Activated CD4-positive, alpha-beta T cell treated with anti-CD3 and anti-CD28 coated beads, Interleukin-10, Interleukin-2, amounts not matched to agents 100 ng/mL and 50 ng/mL, durations not matched to agents 16 hours and 8 hours (primary cell): ENCODE measurements around the gene P3H3.
A peak's percentile ranks its signal among the peaks of the same experiment; 100 is the strongest.

Experiments
- DNase-seq: peaks from one replicate; pipeline ENCODE4 v3.0.0-alpha.2; 2020

Gene P3H3

DNA sequence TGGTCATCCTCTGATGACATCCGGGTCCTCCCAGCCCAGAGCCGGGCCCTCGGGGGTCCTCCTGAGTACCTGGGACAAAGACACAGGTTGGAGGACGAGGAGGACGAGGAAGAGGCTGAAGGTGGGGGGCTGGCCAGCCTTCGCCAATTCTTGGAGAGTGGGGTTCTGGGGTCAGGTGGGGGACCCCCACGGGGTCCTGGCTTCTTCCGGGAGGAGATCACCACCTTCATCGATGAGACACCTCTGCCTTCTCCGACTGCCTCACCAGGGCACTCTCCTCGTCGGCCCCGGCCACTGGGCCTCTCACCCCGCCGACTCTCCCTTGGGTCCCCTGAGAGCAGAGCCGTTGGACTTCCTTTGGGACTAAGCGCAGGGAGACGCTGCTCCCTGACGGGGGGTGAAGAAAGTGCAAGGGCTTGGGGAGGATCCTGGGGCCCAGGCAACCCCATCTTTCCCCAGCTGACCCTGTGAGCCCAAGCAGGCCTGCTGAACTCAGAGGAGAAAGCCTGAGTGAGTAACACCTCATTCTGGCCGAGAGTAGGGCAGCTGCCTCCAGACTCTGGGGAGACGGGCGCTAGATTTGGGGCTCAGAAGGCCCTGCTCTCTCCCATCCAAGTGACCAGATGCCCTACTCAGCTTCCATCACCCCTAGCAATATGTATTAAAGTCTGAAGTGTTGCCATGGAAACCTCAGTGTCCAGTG, 1.3 kb upstream of the P3H3 start:
- no peak for DNase-seq

GRCh38 chr12:6827437-6827911, 733 bp upstream of the P3H3 start:
- peak; percentile 52 for DNase-seq

DNA sequence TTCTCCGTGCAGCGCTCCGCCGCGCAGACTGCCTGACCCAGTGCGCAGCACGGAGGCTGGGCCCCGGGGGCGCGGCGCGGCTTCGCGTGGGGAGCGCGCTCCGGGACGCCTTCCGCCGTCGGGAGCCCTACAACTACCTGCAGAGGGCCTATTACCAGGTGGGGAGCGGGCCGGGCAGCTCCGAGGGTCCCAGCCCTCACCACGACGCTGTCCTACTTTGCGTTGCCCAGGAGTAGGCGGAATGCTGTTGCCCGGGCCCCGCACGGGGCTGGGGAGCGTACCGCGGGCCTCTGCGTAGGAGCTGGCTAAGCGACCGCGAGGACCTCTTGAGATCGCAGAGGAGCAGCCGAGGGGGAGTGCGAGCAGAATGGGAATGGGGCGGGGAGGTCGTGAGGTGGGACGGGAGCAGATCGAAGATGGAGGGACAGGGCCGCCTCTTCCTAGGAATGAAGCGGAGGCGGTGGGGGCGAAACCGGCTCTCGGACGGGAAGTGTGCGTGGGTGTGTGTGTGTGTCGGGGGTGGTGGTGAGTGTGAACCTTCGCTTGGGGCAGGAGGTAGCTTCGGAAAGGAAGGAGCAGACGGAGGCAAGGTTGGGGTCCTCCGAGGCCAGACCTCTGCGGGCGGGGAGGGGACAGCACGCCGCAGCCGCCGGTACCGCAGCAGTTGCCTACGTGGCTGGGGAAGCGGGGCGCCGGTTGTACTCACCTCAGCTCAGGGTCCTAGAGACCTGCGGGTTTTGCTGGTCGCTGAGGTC, 751 bp downstream of the P3H3 start:
- DNase-seq, result no peak

GRCh38 chr12:6829536-6830220, 1.5 kb downstream of the P3H3 start:
- no peak for DNase-seq

GRCh38 chr12:6830286-6830890, 2.2 kb downstream of the P3H3 start:
- DNase-seq, result no peak

DNA sequence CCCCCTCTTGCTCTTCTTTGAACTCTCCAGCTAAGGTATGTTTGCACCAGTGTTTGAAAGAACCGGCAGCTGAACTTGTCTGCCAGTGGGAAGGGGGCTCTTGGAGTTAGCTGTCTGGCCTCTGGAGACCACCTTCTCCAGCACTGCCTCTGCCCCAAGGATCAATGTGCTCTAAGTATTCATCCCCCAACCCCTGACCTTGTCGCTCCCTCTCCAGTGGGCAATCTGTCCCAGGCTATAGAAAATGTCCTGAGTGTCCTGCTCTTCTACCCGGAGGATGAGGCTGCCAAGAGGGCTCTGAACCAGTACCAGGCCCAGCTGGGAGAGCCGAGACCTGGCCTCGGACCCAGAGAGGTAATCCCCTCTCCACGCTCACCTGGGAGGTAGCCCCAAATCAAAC, 2.8 kb downstream of the P3H3 start:
- no peak for DNase-seq

DNA sequence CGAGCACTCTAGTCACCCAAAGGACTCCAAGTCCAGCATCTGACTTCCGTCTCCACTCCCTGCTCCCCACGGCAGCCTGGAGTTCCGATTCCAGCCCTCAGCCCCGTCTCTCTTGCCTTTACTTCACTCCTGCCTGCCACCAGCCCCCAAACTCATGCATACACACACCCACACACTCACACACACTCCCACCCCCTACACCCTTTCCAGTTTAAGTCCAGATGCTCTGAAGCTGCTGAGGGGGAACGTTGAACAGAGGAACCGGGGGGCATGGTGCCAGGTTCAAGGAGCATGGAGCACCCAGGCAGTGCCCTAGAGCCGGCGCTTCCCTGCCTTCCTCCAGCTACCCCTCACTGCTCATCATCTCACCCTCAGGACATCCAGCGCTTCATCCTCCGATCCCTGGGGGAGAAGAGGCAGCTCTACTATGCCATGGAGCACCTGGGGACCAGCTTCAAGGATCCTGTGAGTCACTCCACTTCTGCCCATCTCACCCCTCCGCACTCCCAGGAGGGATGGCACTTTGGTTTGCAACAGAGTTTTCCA, 3.3 kb downstream of the P3H3 start:
- no peak for DNase-seq

- DNase-seq, result no peak
These were observed 3.9 kb downstream of the P3H3 start for GRCh38 chr12:6832125-6832524.

GRCh38 chr12:6833189-6833890, 5.1 kb downstream of the P3H3 start:
- no peak for DNase-seq

DNA sequence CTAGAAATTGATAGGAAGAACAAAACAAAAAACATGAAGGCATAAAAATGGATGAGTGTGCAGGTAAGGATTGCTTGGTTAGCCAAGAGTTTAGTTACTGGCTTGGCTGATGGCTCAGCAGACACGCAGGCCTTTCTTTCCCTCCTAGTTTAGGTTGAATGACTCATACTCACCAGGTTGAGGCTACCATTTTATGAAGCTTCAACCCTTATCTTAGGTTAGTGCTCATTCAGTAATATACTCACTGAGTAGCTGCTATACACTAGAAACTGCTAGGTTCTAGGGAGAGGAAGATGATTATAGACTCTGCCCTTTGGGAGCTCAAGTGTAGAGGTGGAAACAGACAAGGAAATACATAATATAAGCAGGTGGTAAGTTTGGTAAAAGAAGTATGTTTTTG, 6.0 kb downstream of the P3H3 start:
- DNase-seq, result no peak

GRCh38 chr12:6834873-6835272, 6.7 kb downstream of the P3H3 start:
- no peak for DNase-seq

DNA sequence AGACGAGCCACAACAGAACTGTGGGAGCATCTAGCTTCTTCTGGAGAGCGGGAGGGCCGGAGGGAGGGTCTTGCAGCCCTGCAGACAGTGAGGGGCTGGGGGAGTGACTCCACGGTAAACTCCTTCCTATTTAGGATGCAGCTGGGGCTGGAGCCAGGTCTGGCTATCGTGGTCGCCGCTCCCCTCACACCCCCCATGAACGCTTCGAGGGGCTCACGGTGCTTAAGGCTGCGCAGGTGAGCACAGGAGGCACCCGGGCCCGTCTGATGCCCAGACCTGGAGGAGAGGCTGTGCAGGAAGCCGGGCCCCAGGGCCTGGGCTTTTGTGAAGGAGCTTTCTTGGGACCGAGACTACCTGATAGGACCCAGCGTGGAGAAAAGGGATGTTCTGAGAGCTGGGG, 8.6 kb downstream of the P3H3 start:
- DNase-seq, result no peak

GRCh38 chr12:6837370-6838060, 9.3 kb downstream of the P3H3 start:
- no peak for DNase-seq

DNA sequence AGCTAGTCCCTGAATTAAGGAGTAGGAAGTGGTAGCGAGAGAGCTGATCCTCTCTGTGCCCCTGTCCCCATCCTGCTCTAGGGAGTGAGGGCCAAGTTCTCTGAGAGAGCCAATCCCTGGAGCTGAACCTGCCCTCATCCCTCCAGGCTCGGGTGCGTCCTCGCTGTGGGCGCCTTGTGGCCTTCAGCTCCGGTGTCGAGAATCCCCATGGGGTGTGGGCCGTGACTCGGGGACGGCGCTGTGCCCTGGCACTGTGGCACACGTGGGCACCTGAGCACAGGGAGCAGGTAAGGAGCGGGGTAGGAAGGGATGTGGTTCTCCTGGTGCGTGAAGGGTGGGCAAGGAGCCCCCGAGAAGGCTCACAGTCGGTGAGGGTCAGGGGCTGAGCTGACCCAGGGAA, 10.6 kb downstream of the P3H3 start:
- no peak for DNase-seq

DNA sequence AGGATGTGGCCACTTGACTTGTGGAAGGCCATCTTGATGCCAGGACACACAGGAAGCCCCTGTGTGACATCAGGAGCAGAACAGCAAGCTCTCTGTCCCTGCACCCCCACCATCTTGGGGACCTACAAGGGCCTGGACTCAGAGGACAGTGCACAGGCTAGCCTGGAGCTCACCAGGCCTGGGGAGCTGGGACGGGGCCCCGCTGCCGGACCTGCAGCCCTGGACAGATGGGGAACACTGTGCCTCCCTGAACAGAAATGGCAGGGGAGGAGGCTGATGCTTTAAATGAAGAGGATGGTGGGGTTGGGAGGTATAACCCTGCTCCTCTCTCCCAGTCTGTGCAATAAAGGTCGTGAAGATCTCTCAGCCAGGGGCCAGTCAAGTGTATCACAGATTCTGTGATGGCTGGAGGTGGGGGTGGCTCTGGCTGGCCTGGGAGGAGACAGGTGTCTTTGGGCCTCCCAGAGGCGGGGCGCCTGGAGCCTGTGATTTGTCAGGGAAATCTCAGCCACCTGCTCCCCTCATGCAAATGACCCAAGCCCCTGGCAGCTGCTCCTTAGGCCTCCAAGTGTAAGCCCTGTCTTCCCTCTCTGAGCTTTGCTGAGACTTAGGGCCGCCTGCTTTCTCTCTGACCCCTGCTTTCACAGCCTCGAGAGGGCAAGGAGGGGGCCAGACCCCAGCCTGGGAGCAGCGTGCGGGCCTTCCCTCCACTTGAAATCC, 11.4 kb downstream of the P3H3 start:
- no peak for DNase-seq

DNA sequence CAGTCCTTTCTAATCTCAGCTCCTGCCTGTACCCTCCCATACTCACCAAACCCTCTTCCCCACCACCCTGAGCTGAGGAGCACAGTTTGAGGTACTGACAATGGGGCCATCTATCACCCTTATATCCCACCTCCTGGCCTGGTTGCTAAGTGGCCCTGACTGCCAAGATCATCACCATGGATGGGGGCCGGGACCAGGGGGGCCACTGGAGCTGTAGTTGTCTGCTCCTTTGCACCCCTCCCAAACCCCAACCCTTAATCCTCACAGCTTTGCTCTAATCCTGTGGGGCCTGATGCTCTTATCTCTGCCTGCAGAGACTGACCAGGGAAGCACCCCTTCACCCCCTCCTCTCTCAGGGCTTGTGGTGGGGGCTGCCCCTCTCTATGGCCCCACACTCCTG, 12.1 kb downstream of the P3H3 start:
- no peak for DNase-seq

DNA sequence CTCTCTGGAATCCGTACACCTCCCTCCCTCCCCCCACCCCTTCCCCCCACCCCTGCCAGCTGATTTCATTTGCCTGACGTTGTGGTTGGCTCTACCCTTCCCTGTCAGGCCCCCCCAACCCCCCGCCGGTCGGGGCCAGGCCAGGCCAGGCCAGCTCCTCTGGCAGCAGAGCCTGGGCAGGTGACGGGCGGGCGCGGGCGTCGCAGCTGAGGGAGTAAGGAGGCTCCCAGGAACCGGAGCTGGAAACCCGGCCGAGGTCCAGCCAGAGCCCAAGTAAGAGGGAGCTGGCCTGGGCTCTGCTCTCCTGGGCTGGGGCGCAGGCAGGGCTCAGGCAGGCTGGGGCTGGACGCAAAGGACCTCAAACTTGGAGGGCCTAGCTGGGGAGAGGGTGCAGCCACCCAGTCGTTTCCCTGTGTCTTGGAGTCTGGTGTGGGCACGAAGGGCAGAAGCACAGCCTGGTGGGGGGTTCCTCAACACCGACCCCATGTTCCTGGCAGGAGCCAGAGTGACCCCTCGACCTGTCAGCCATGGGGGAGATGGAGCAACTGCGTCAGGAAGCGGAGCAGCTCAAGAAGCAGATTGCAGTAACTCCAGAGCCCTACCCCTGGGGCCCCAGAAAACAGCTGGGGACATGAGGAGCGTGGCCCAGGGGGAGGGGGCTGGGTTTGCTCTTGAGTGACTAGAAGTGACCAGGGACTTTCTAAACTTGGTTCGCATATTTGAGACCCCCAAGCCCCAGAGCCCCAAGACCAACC, 12.7 kb downstream of the P3H3 start, which contains the start of gene GNB3:
Gene GNB3 (plus strand): TSS at position 165 of the 755 bp plus-strand sequence. CDS start 363 bp downstream, at position 528.
- DNase-seq, result no peak

GRCh38 chr12:6842075-6842474, 13.9 kb downstream of the P3H3 start:
- no peak for DNase-seq

DNA sequence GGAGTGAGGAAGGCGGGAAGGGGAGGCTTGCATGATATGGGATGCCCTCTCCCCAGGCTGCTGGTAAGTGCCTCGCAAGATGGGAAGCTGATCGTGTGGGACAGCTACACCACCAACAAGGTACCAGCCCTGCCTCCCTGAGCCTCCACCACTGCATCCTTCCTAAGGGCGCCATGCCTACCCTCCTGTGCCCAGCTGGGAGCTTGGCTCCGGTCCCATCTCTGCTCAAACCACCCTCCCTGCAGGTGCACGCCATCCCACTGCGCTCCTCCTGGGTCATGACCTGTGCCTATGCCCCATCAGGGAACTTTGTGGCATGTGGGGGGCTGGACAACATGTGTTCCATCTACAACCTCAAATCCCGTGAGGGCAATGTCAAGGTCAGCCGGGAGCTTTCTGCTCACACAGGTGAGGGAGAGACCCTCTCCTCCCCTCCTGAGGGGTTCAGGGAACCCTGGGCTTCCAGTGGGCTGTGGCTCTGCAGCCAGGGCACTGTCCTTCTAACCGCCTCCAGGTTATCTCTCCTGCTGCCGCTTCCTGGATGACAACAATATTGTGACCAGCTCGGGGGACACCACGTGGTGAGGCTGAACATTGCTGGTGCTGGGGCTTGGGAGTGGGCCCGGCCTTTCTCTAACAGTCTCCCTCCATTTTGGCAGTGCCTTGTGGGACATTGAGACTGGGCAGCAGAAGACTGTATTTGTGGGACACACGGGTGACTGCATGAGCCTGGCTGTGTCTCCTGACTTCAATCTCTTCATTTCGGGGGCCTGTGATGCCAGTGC, 15.1 kb downstream of the P3H3 start:
- DNase-seq, result no peak
